ENCODE data around the gene SOST.

- TF ChIP-seq, protein P1, sequence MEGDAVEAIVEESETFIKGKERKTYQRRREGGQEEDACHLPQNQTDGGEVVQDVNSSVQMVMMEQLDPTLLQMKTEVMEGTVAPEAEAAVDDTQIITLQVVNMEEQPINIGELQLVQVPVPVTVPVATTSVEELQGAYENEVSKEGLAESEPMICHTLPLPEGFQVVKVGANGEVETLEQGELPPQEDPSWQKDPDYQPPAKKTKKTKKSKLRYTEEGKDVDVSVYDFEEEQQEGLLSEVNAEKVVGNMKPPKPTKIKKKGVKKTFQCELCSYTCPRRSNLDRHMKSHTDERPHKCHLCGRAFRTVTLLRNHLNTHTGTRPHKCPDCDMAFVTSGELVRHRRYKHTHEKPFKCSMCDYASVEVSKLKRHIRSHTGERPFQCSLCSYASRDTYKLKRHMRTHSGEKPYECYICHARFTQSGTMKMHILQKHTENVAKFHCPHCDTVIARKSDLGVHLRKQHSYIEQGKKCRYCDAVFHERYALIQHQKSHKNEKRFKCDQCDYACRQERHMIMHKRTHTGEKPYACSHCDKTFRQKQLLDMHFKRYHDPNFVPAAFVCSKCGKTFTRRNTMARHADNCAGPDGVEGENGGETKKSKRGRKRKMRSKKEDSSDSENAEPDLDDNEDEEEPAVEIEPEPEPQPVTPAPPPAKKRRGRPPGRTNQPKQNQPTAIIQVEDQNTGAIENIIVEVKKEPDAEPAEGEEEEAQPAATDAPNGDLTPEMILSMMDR (IDR thresholded peaks at IDR 0.05; ENCODE audit: insufficient read depth, low read depth, low read length) = no peak
- TF ChIP-seq EZH2 (IDR thresholded peaks at IDR 0.05; ENCODE audit: insufficient read depth, low read length) = no peak
Observed at GRCh38 chr17:43741636-43742035, 17.0 kb downstream of the SOST start.
